ENCODE measurements around the gene ANKH.
A peak's percentile ranks its signal among the peaks of the same experiment; 100 is the strongest.
"Not testable (repeated sequence)": the region's sequence is repeated elsewhere in the genome, so short reads cannot be mapped to it uniquely, and the experiment has no call there.

ANKH gene

DNA sequence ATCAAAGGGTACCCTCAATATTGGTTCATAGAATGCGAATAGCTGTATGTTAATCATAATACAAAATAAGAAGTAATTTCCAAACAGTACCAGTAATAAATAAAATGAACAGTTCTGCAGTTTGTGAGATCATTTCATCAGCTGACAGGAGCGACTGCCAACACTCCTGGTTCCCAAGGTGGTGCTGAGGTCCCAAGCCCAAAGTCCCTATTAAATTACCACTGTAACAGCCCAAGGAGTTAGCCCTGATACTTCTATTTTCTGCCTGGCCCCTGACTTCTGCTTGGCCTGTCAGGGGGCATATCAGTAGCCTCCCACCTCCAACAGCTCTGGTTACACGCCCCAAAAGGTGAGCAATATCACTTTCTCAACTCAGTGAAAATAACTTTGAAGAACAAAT lies 47.1 kb downstream of the ANKH start:
- no peak for DNase-seq

DNA sequence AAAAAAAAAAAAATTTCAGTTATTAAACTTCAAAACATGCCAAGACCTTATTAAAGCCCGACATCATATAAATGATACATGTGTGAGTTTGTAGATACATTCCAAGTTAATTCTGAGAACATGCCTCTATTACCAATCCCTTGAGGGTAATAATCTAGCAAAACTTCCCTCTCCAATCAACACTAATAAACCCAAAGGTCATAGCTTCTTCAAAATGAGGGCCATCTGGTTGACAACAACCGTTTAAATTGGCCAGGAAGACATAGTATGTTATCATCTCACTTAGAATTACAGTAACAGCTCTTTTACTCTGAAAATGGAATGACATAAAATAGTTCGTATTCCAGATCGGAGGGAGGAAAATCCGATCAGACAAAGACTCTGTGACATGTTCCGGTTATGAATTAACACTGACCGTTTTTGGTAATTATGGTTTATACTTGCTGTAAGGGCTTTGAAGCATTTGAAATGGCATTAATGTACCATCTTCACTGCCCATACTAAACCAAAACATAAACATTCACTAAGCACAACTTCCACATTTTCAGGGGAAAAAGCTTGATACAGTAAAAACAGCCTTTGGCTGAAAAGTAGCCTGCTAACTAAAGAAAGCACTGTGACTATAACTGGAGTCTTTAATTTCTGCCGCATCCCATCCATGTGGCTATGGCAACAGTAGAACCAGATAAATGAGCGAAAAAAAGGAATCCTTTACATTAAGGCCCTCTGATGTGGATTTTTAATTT lies 50.3 kb downstream of the ANKH start:
- no peak for DNase-seq

GRCh38 chr5:14818931-14819790 lies 52.4 kb downstream of the ANKH start:
- no peak for DNase-seq

GRCh38 chr5:14817762-14818136 lies 53.8 kb downstream of the ANKH start:
- DNase-seq: not testable (repeated sequence)

DNA sequence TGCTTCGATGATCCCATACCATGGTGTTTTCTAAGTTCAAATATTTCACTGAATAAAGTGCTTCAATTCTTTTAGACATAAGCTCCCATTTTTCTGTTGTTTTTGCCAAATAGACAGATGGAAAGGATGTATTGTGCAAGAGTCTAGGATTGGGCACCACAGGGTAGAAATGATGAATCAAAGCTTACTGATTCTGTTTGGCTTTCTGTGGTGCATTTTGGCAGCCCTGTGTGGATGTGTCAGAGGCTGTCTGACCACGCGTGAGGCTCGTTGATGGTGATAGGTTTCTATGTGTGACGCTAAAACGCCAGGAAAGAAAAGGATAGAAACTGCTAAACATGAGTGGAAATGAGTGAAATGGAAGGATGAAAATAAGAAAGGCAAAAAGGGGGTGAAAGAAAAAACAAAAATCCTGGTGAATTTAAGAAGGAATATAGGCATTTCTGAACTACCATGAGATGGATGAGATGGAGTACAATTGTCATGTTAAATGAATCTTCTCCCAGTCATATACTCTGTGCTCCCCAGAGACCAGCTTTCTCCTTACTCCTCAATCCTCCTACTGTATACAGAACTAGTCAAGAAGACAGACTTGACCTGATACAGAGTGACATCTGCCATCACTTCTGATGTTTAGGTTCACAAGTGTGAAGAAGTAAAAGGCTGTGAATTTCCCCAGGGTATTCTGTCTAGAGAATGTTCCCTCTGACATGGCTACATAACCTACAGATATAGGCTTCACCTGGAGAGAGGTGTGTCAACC lies 54.4 kb downstream of the ANKH start:
- no peak for DNase-seq

DNA sequence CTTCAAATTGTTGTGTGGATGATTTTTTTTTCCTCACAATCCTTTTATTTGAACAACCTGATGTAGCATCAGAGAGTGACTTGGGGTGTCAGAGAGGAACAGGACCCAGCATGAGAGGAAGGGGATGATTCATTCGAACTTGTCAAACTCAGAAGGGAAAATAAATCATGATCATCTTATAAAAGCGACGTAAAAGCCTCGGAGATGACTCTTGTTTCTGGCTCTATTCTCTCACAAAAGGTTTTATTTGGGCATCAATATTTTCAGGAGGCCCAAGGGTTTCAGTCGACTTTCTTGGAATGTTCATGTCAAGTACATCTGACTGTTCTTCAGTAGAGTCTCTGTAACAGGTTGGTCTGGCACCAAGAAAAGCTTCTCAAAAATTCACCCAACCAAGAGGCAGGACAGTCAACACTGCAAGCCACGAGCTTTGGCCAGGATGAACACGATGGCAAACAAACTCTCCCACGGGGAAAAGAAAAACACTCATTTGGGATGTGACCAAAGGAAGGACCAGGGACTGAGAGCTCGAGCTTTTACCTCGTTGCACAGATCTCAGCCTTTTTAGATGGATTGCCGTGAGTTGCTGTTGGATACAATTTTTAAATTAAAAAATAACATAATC lies 55.1 kb downstream of the ANKH start:
- DNase-seq: no peak

- DNase-seq: no peak
Measured at GRCh38 chr5:14813747-14814146, 57.8 kb downstream of the ANKH start.

GRCh38 chr5:14812166-14812565 lies 59.4 kb downstream of the ANKH start:
- no peak for DNase-seq

GRCh38 chr5:14810928-14811572 lies 60.5 kb downstream of the ANKH start:
- DNase-seq: no peak

GRCh38 chr5:14810282-14810681 lies 61.3 kb downstream of the ANKH start:
- no peak for DNase-seq

DNA sequence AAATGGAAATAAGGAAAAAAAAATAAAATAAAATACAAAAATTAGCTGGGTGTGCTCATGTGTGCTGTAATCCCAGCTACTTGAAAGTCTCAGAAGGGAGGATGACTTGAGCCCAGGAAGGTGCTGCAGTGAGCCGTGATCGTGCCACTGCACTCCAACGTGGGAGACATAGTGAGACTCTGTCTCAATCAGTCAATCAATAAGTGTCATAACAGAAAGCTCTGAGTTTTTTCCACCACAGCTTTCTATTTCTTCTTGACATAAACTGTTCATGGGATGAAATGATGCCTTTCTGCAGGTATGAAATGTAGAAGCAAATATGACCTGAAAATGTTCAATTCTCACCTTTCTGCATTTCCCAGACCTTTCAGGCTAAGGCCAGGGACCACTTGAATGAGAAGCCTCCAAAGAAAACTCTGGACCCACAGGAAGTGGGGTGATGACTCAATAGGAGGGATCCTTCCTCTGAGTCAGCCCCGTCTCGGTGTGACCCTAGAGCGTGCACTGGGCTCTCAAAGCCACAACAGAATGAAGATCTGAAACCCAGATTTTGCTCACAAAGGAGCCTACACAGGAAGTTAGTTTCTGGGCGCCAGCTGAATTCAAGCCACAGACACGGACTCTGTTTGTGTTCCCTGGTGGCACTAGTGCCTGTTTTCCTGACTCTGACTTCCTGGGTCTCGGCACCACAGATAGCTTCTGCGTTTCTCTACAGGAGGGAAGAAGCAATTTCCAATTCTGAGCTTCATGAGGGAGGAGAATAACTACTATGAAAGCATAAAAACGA lies 62.0 kb downstream of the ANKH start:
- DNase-seq: no peak

GRCh38 chr5:14807471-14807870 lies 64.1 kb downstream of the ANKH start:
- no peak for DNase-seq

DNA sequence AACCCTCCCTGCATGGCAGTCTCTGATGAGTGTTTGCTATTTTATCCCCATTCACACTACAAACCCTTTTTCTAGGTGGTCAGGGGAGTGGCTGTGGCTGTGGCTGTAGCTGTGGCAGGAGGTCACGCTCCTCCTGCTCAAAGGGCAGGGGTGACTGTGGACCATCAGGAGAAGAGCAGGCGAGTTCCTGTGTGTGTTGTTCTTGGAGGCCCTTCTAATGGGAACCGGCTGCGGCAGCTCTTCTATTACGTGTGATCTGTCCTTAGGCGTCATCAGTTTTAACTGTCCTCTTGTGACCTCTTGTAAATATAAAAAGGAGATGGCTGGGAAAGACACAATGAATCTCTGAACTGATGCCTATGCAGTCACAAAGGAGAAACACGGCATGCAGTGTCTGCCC lies 65.1 kb downstream of the ANKH start:
- no peak for DNase-seq

DNA sequence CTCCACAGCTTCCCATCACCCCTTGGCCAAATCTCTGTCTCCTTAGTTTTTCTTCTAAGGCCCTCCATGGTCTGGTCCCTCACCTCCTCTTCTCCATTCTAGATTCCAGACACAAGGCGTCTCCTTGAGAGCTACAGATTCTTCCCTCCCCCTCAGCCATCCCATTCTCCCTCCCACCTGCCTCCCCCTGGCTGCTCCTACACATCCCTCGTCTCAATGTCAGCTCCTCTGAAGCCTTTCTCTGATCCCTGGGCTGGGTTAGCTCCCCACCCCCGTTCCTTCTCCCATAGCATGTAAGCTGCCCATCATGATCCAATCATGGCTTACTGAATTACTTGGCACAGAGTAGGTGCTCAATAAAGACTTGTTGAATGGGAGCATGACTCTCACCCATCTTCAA lies 69.0 kb downstream of the ANKH start:
- DNase-seq: no peak

DNA sequence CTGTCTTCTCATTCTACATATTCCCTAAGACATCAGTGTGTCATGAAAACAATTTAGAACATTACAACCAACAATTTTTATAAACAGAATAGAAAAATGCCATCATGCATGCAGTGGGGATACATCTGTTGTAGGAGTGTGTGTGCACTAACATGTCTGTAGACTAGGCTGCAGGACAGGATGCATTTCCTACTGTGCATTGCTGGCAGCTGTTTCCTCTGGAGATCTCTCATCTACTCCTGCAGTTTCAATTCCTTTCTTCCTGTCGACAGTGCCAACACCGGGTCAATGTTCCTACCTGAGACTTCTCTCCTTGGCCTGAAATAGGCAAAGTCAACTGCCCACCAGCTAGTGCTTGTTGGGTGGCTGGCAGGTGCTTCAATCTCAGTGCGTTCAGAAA lies 69.8 kb downstream of the ANKH start:
- no peak for DNase-seq

DNA sequence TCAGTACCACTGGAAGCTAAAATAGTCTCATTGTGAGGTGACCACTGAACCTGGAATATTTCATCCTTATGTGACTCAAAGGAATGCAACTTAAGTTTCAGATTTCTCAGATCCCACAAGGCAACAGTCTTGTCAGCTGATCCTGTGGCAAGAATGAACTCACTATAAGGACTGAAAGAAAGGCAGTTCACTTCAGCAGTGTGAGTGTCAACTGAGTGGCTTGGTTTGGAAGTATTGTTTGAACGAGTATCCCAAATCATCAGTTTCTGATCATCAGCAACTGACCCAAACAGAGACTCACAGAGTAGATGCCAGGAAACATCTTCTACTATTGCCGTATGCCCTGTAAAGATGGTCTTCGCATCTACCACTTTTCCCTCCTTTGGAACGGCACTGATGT lies 74.2 kb downstream of the ANKH start:
- not testable (repeated sequence) for DNase-seq

GRCh38 chr5:14794583-14795230 lies 76.9 kb downstream of the ANKH start:
- no peak for DNase-seq

GRCh38 chr5:14793851-14794250 lies 77.7 kb downstream of the ANKH start:
- peak; percentile 48 for DNase-seq

GRCh38 chr5:14790911-14791310 lies 80.7 kb downstream of the ANKH start:
- DNase-seq: no peak

DNA sequence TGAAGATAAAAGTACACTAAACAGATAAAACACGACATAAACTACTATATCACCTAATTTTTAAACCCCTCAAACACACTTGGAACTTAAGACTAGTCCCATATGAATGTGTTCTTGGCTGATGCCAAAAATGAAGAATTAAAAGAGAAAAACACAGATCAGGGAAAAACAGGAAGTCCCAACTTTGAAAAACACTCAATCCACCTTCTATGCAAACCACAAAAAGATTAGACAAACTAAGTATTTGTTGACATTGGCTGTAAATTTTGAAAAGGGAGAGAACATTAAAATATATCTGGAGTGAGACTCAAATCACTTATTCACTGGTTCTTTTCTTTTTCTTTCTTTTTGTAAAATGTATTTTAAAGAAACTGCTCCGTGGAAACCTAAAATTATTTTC lies 81.4 kb downstream of the ANKH start:
- DNase-seq: no peak
